ENCODE data around the gene QPCT.

The QPCT gene

DNA sequence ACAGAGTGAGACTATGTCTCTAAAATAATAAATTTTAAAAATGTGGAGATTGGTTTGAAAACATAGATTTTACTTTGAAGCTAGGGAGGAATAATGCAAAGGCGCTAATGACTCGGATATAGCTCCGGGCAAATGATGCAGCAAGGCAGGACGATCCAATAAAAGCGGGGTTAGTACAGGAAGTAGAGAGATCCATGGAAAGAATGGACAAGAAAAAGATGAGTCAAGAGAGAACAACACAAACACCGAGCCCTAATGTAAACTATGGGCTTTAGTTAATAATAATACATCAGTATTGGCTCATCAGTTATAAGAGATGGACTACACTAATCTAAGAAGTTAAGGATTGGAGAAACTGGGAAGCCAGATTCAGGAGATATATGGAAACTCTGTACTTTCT is 74.5 kb downstream of the QPCT start:
- H2AFZ ChIP-seq (ENCODE audit: low read depth, low read length): no peak overlapping the region
- H3K4me3 ChIP-seq (ENCODE audit: low read length): no peak overlapping the region
- no peaks in the 10 kb centered on the region for H3K9me3 ChIP-seq (ENCODE audit: low read length)
- H3K36me3 ChIP-seq (ENCODE audit: insufficient read depth, low read length): no peaks in the 10 kb centered on the region
- H3K4me1 ChIP-seq (ENCODE audit: insufficient read depth, low read length): peaks cover 6% of the 10 kb centered on the region
- H3K27me3 ChIP-seq (ENCODE audit: insufficient read depth, low read length): no peaks in the 10 kb centered on the region

DNA sequence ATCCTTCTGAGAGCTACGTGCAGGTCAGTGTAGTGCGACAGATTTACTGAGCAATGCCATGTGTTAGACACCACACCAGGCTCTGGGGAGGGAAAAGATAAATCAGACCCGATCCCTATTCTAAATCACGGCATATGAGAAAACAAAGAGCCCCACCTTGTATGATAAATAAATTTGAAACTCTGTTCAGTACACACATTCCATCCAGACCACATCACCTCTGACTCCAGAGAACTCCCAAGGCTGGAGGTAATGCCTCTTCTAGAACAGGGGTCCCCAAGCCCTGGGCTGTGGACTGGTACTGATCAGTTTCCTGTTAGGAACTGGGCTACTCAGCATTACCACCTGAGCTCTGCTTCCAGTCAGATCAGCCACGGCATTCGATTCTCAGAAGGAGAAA is 77.3 kb downstream of the QPCT start:
- no peak overlapping the region for H2AFZ ChIP-seq (ENCODE audit: low read depth, low read length)
- no peaks in the 10 kb centered on the region for H3K36me3 ChIP-seq (ENCODE audit: insufficient read depth, low read length)
- H3K4me3 ChIP-seq (ENCODE audit: low read length): no peak overlapping the region

DNA sequence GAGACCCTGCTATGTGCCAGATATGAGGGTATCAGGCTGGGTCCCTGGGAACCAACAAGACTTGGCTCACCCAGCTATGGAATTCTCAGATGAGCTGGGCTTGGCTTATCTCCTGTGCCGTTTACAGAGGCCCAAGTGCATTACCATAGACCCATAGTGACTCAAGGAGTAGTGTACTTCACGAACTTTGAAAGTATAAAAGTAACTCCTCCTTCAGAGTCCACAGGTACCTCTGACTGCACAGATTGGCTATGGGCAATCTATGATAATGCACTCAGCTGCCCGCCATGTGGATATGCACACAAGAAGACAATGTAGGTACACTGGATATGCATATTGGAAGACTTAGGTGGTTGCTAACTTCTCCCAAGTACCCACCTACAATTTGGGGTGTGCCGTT is 78.4 kb downstream of the QPCT start:
- H3K4me3 ChIP-seq (ENCODE audit: low read length): no peak overlapping the region
- no peaks in the 10 kb centered on the region for H3K27me3 ChIP-seq (ENCODE audit: insufficient read depth, low read length)
- no peaks in the 10 kb centered on the region for H3K9me3 ChIP-seq (ENCODE audit: low read length)
- H2AFZ ChIP-seq (ENCODE audit: low read depth, low read length): no peak overlapping the region
- H3K36me3 ChIP-seq (ENCODE audit: insufficient read depth, low read length): no peaks in the 10 kb centered on the region
- H3K4me1 ChIP-seq (ENCODE audit: insufficient read depth, low read length): no peaks in the 10 kb centered on the region

More for the DNA sequence above, 77.3 kb downstream of the QPCT start:
- no peaks in the 10 kb centered on the region for H3K4me1 ChIP-seq (ENCODE audit: insufficient read depth, low read length)
- no peaks in the 10 kb centered on the region for H3K9me3 ChIP-seq (ENCODE audit: low read length)
- no peaks in the 10 kb centered on the region for H3K27me3 ChIP-seq (ENCODE audit: insufficient read depth, low read length)
